GM12865 (cell line): ENCODE measurements around the gene CRPPA.

Experiments
- DNase-seq: peaks from one replicate; pipeline ENCODE4 v3.0.0; 2010; ENCODE audit warnings: low read depth
- H3K4me3 ChIP-seq: 2 replicates; pipeline ENCODE4 v1.5.1; 2011; ENCODE audit warnings: mild to moderate bottlenecking, low read depth, low read length, control low read depth
- TF ChIP-seq, protein P1 (sequence below): IDR thresholded peaks from 2 replicates; pipeline ENCODE4 v1.5.1; 2011; ENCODE audit warnings: low read length, control low read depth, low read depth, inconsistent platforms; ENCODE audit not compliant: insufficient read depth; ENCODE audit errors: missing control alignments

Gene CRPPA

DNA sequence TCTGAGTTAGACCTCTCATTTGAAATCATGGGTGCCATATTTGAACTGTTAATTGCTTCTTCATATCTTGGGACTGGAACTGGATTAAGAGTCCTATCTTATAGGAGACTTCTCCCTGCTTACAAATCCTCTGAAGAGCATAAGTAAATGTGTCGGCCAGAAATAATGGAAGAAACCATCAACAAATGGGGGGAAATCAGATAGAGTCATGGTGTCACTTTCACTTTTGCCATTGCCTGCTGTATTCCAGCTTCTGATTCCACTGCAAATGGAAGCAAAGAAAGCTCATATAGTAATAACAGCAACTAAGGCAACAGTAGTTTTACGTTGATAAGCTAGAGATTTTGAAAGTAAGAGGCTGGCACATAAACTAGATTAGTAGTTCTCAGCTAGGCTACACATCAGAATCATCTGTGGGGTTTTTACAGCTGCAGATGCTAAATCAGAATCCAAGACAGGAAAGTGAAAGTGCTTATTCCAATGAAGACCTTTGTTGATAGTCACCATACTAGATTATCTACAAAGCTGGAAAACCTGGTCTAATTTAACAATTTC is 12.3 kb upstream of the CRPPA start:
- TF ChIP-seq, protein P1, sequence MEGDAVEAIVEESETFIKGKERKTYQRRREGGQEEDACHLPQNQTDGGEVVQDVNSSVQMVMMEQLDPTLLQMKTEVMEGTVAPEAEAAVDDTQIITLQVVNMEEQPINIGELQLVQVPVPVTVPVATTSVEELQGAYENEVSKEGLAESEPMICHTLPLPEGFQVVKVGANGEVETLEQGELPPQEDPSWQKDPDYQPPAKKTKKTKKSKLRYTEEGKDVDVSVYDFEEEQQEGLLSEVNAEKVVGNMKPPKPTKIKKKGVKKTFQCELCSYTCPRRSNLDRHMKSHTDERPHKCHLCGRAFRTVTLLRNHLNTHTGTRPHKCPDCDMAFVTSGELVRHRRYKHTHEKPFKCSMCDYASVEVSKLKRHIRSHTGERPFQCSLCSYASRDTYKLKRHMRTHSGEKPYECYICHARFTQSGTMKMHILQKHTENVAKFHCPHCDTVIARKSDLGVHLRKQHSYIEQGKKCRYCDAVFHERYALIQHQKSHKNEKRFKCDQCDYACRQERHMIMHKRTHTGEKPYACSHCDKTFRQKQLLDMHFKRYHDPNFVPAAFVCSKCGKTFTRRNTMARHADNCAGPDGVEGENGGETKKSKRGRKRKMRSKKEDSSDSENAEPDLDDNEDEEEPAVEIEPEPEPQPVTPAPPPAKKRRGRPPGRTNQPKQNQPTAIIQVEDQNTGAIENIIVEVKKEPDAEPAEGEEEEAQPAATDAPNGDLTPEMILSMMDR: no peak
- no peak for DNase-seq
- H3K4me3 ChIP-seq: no peak overlapping the region

DNA sequence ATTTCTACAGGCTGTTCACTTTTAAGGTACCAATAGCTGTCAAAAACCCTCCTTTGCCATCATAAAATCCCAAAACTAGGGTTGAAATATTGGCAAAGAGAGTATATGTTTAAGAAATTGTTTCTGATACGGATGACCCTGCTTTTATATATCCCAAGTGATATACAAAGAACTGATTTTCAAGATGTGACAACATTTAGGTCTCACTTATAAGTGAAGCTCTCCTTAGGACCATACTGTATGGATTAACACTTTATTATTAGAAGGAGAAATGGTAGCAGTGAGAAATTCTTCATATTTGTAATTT is 11.0 kb upstream of the CRPPA start:
- no peak overlapping the region for H3K4me3 ChIP-seq
- TF ChIP-seq, protein P1: no peak
- DNase-seq: no peak

DNA sequence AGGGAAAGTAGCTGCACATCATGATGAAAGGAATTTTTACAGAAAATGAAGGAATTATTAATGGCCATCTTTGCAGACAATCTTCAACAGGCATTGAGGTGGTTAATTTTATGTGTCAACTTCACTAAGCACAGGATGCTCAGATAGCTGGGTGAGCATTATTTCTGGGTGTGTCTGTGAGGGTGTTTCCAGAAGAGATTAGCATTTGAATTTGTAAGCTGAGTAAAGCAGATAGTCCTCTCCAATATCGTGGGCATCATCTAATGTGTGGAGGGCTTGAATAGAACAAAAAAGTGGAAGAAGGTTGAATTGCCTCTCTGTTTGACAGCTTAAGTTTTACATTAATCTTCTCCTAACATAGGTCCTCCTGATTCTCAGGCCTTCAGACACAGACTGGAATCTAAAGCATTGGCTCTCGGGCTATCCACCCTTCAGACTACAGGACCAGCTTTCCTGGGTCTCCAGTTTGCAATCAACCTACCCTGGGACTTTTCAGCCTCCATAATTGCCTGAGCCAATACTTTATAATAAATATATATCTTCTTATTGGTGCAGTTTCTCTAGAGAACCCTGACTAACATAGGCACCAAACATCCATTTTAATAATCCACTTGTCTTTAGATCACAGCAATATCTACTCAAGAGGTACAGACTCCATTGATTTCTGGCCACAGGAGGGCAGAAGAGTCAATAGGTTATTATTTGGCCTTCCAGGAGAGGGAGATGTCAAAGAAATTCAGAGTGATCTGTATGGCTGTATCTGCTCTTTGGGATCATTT is 10.5 kb upstream of the CRPPA start:
- no peak overlapping the region for H3K4me3 ChIP-seq
- TF ChIP-seq, protein P1: no peak
- DNase-seq: peak; percentile 24

DNA sequence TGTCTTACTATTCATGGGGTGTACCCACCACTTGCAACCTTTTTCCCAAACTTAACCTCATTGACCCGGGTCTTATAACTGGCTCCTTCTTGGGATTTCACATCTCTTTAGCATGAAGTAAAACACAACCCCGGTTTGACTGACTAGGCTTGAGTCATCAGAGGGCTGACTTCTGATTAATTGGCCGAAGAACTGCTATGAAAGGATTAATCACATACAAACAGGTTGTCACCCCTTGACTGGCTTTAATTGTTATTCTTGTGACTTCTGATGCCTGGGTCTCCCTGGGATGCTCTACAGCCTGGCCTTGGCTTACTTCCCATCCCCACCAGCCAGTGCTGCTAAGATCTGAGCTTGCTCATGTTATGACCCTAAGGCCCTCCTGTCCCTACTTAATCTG is 8.8 kb upstream of the CRPPA start:
- DNase-seq: no peak
- TF ChIP-seq, protein P1: no peak
- no peak overlapping the region for H3K4me3 ChIP-seq

DNA sequence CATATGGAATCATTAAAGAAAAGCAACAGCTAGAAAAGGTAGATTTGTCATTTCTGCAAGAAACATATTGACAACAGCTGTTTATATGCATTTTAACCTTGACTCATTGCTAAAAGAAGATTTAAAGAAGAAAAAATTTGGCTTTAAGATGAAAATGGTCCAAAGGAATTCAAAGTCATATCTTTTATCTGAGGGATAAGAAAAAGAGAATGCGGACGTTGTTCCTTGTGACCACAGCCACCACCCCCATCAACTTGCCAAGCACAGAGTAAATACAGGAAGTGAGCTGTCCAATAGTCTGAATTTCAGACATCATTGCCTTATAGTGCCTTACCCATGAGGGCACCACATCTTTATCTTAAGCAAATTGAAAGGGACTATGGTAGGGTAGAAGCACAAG is 7.3 kb upstream of the CRPPA start:
- H3K4me3 ChIP-seq: no peak overlapping the region
- no peak for DNase-seq
- TF ChIP-seq, protein P1: no peak

DNA sequence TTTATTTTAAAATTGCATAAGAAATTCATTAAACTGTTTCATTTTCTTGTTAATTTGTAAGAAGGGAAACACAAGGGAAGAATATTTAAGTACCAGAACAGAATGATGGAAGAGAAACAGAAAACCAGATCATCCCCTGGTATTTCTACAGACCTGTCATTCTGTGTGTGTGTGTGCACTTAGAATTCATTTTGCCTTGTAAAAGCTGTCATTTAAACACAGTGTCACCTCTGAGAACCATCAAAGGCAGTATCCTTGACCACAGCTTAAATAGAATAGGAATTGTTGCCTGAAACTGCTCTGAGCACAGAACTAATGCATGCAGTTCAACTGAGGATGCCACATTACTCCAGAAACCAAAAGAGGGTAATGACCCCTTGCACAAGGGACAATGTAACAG is 6.8 kb upstream of the CRPPA start:
- TF ChIP-seq, protein P1: no peak
- no peak for DNase-seq
- no peak overlapping the region for H3K4me3 ChIP-seq

DNA sequence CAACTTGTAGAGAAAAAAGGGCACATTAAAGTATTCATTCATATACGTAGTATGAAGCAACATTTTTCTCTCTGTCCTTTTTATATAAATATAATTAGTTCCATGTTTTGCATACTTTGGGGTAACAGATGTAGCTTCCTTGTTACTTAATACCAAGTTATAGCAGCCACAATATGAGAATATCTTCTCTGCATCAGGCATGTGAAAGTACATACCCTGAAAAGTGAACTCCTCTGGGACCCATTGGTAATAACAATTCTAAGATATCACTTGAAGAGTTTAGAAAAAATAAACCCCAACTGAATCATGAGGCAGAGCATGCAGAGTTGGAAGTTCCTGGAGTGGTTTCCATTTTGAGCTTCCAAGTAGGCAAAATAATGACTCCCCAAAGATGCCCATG is 2.4 kb upstream of the CRPPA start:
- no peak overlapping the region for H3K4me3 ChIP-seq
- TF ChIP-seq, protein P1: no peak
- no peak for DNase-seq
